ENCODE measurements around the gene APBA2. TPM values are rescaled to one million over a fixed set of nuclear protein-coding genes. Genes with fewer than 3 reads are reported as not detected.

APBA2 gene
- total and polyA plus RNA-seq, 3 donors from 2014 or later, result 18.5 to 37.7 (median 29.5) TPM

DNA sequence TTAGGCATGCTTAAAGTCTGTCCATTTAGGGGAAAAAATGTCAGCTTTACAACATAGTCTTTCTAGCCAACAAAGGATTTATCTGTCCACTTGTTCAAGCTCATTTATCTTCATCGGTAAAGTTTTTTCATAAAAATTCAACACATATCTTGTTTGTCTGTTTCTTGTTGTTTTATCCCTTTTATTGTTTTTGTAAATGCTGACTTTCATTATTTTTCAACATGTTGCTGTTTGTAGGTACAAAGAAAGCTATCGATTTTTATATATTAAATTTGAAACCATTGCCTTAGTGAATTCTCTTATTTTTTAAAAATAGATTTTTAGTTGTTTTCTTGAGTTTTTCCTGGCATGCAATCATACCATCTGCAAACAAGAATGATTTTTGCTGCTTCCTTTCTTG lies 198.1 kb downstream of the APBA2 start:
- Histone ChIP-seq H3K4me1 (no peaks in the 10 kb centered on the region), H3K27ac (no peak overlapping the region), H3K9me3 (no peaks in the 10 kb centered on the region), H3K36me3 (ENCODE audit: low read depth, missing control alignments) (no peaks in the 10 kb centered on the region), H3K27me3 (no peaks in the 10 kb centered on the region), H3K4me3 (no peak overlapping the region)
- intact Hi-C loops (cut with DNase I; ENCODE audit: low total_unique reads), result no loop called here
- no peak for TF ChIP-seq POLR2A (IDR thresholded peaks at IDR 0.05)
- TF ChIP-seq, protein P1, sequence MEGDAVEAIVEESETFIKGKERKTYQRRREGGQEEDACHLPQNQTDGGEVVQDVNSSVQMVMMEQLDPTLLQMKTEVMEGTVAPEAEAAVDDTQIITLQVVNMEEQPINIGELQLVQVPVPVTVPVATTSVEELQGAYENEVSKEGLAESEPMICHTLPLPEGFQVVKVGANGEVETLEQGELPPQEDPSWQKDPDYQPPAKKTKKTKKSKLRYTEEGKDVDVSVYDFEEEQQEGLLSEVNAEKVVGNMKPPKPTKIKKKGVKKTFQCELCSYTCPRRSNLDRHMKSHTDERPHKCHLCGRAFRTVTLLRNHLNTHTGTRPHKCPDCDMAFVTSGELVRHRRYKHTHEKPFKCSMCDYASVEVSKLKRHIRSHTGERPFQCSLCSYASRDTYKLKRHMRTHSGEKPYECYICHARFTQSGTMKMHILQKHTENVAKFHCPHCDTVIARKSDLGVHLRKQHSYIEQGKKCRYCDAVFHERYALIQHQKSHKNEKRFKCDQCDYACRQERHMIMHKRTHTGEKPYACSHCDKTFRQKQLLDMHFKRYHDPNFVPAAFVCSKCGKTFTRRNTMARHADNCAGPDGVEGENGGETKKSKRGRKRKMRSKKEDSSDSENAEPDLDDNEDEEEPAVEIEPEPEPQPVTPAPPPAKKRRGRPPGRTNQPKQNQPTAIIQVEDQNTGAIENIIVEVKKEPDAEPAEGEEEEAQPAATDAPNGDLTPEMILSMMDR (IDR thresholded peaks at IDR 0.05), result no peak
- 93 to 98% methylated on average over 2 of the region's 2 CpGs for WGBS, 2 donors
- no peak for DNase-seq

DNA sequence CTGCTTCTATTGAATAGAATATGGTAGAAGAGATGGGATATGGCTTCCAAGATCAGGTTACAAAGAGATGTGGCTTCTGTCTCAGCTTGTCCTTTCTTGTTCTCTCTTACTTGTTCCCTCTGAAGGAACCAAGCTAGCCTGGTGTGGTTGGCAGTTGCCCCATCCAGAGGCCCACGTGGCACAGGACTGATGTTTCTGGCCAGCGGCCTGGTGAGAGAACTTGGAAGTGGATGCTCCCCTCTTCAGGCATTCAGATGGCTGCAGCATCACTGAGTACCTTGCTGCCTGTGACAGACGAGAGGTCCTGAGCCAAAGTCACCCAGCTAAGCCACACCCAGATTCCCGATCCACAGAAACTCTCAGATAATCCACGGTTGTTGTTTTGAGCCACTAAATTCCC lies 200.2 kb downstream of the APBA2 start:
- Histone ChIP-seq H3K4me3 (no peak overlapping the region), H3K27ac (no peak overlapping the region), H3K4me1 (no peaks in the 10 kb centered on the region), H3K27me3 (no peaks in the 10 kb centered on the region), H3K36me3 (ENCODE audit: low read depth, missing control alignments) (no peaks in the 10 kb centered on the region), H3K9me3 (no peaks in the 10 kb centered on the region)
- TF ChIP-seq, protein P1 (IDR thresholded peaks at IDR 0.05), result no peak
- no peak for TF ChIP-seq POLR2A (IDR thresholded peaks at IDR 0.05)
- DNase-seq, result no peak
- 70 to 71% methylated on average over 5 of the region's 5 CpGs for WGBS, 2 donors
- intact Hi-C loops (cut with DNase I; ENCODE audit: low total_unique reads), result no loop called here

DNA sequence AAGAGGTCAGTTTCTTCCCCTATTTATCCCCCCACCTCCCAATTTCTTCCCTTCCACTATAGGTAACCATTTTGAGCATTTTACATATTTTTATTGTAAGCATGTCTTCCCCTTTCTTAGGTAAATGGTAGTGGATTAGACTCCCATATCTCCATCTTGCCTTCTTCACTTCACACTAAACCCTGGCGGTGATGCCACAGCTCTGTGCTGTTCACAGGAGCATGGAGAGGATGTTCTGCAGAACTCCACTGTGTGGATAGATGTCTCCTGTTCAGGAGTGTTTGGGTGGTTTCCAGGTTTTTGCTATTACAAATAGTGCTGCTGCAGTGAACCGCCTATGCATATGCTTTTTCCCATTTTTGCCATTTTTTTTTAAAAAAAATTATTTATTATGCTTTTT lies 201.1 kb downstream of the APBA2 start:
- TF ChIP-seq POLR2A (IDR thresholded peaks at IDR 0.05), result no peak
- TF ChIP-seq, protein P1 (IDR thresholded peaks at IDR 0.05), result no peak
- no peaks in the 10 kb centered on the region for H3K4me1 ChIP-seq
- H3K27me3 ChIP-seq, result no peaks in the 10 kb centered on the region
- H3K9me3 ChIP-seq, result no peaks in the 10 kb centered on the region
- no peak overlapping the region for H3K27ac ChIP-seq
- H3K4me3 ChIP-seq, result no peak overlapping the region
- no peak for DNase-seq
- 85 to 91% methylated on average over 2 of the region's 2 CpGs for WGBS, 2 donors
- H3K36me3 ChIP-seq (ENCODE audit: low read depth, missing control alignments), result no peaks in the 10 kb centered on the region
- intact Hi-C loops (cut with DNase I; ENCODE audit: low total_unique reads), result no loop called here

DNA sequence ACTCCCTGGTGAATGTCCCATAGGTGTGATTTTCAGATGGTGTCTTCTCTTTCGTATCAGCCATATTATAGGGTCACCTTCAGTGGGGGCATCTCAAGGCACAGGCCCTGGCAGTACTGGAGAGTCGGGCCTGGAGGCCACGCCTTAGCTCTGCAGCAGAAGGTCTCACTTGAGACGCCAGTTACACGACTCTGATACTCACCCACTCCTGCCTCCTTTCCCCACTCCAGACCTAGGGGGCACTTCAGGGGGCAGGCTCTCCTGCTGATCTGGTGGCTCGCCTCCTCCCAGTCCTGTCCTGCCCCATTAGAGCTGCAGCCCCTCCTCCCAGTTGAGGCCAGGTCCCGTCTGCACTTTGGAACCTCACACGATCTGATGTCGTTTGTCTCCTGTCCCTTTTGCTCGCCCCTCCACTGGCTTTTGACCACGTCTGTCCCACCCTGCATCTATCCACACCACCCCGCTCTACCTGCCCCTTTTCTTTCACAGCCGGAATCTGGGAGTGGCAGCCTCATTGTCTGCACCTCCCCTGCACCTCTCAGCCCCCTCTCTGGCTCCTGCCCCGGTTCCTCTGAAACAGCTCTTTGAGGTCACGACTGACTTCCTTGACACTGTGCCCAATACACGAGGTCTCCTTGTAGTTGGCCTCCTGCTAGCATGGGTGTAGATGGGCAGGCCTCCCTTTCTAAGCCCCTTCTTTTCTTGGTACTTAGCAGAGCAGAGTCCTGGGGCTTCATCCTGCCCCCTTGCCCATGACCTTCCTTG lies 201.9 kb downstream of the APBA2 start:
- no peak overlapping the region for H3K4me3 ChIP-seq
- TF ChIP-seq, protein P1 (IDR thresholded peaks at IDR 0.05), result no peak
- no peaks in the 10 kb centered on the region for H3K4me1 ChIP-seq
- H3K36me3 ChIP-seq (ENCODE audit: low read depth, missing control alignments), result no peaks in the 10 kb centered on the region
- no peaks in the 10 kb centered on the region for H3K27me3 ChIP-seq
- no peak for DNase-seq
- no peak overlapping the region for H3K27ac ChIP-seq
- intact Hi-C loops (cut with DNase I; ENCODE audit: low total_unique reads), result no loop called here
- WGBS, 2 donors, result 84 to 92% methylated on average over 16 of the region's 16 CpGs
- H3K9me3 ChIP-seq, result no peaks in the 10 kb centered on the region

DNA sequence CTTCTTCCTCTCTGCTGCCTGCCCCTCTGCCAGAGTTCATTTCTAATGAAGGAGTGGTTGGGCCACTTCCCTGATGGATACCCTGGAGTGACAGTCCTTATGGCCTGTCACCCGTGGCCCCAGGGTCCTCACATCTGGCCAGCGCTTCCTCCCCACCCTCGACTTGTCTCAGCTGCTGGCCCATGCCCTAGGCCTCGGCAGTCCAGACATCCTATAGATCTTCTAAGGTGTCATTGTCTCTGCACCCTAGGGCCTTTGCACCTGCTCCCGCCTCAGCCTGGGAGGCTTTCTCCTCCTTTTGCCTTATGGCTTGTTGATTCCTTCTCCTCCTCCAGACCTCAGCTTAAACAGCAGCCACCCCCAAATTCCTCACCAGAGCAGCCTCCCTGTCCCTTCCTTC lies 202.9 kb downstream of the APBA2 start:
- Histone ChIP-seq H3K9me3 (no peaks in the 10 kb centered on the region), H3K4me1 (no peaks in the 10 kb centered on the region), H3K36me3 (ENCODE audit: low read depth, missing control alignments) (no peaks in the 10 kb centered on the region), H3K27ac (no peak overlapping the region), H3K4me3 (no peak overlapping the region), H3K27me3 (no peaks in the 10 kb centered on the region)
- no peak for DNase-seq
- WGBS, 2 donors, result 94 to 95% methylated on average over 5 of the region's 5 CpGs
- intact Hi-C loops (cut with DNase I; ENCODE audit: low total_unique reads), result no loop called here
- TF ChIP-seq, protein P1 (IDR thresholded peaks at IDR 0.05), result no peak
- TF ChIP-seq POLR2A (IDR thresholded peaks at IDR 0.05), result no peak
